ENCODE data around the gene PIGM.
A peak's percentile ranks its signal among the peaks of the same experiment; 100 is the strongest.
"Not testable (repeated sequence)": the region's sequence is repeated elsewhere in the genome, so short reads cannot be mapped to it uniquely, and the experiment has no call there.

PIGM gene

DNA sequence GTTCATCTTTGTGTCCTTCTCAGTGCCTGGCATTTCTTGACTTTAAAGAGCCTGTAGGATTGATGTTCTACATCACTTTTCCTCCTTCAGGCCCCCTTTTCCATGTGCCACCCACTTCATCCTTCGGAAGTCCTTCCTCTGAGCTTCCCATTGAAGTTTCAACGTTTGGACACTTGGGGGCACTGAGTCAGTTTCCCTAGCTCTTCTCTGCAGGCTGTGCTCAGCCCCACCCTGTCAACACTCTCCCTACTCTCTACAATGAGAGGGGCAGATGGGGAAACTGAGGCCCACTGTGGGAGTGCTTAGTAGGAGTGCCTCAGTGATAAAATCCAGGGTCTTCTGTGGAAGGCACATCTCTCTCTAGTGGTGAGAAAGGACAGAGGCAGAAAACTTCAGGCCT lies 26.3 kb upstream of the PIGM start:
- no peak for DNase-seq

DNA sequence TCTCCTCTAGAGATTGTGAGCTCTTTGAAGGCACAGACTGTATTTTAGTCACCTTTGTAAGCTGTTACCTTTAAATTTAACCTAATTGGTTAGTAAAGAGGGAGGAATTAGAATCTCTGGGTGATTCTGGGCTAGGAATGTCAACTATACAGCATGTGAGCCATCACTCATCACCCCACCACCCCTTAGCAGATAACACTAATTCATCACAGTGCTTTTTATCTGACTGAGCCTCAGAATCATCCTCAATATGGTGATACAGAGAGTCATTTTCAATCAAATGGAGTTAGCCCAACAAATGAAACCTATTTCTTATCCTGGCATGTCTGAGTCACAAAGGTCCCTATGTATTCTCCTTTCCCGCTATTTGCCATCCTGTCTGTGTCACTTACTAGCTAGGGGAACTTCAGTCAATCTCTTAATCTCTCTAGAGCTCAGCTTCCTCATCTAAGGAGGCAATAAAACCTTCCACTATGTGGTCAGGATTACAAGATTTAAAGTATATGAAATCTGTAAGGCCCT lies 24.9 kb upstream of the PIGM start:
- no peak for DNase-seq

DNA sequence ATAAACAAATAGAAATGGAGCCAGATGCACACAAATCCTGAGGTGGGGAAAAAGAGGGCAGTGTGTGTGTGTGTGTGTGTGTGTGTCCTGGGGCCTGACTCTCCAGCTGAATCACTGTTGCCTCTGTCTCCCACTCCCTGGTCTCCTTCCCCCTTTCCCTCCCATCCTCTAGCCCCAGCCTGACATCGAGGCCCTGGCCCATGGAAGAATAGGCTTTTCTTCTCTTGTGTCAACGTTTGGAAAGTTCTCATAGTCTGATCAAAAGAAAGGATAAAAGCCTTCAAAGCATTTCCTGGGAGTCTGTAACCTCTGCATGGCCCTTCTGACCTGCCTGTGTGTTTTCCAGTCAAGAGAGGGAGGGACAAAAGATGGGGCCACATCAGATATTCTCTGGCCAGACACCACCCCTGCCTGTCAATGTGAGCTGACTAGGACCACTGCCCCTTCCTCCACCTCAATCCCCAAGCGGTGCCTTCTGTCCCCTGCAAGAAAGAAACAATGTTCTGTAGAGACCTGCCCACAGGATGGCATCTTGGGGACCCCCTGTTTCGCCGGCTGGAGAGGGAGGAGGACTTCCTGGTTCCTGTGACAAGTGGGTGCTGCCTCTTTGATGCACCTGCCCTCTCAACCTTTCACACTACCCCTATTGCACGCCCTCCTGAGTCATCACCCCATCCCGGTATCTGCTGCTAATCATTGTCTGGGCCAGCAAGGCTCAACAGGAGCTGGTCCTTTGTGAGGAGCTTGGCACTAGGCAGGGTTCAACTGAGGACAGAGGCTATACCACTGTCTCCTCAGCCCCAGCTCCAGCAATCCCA lies 22.0 kb upstream of the PIGM start:
- no peak for DNase-seq

DNA sequence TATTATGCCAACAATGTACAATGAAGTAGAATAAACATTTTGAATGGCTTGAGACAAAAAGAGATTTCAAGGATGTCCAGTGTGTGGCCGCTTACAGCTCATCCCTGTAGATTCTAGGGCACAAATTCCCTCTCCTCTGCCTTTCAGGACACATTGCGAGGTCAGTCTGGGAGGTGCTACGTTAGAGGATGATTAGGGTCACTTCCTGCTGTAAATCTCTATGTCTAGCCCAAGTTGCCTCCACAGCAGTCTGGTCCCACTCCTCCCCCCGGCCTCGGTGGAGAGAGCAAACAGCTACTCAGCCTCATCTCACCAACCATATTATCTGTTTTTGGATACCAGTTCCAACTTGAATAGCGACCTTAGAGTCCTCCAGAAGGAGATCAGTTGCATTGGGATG lies 21.1 kb upstream of the PIGM start:
- DNase-seq, result no peak

DNA sequence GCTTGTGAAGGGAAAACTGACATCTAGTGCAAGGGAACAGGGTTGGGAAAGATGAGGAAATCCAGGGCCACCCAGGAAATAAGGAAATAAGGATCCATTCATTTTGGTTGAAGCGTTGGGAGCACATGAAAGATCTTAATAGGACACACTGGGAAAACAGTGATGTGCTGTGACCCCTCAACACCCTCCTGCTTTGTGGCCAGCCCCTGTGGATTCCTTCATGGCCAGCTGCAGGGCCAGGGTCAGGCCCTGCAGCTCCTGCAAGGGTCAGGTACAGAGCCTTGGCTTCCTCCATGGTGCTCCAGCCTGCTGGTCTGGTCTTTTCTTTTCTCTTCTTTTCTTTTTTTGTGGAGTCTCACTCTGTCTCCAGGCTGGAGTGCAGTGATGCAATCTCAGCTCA lies 18.8 kb upstream of the PIGM start:
- no peak for DNase-seq

DNA sequence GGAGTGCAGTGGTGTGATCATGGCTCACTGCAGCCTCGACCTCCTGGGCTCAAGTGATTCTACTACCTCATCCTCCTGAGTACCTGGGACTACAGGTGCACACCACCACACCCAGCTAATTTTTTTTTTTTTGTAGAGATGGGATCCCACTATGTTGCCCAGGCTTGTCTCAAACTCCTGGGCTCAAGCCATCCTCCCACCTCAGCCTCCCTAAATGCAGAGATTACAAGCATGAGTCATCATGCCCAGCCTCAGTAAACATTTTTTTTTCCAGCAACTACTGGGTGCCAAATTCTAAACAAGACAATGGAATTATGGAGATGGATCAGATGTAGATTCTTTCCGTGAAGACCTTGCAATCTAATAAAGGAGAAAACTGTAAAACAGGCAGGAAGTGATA lies 18.4 kb upstream of the PIGM start:
- DNase-seq, result not testable (repeated sequence)

DNA sequence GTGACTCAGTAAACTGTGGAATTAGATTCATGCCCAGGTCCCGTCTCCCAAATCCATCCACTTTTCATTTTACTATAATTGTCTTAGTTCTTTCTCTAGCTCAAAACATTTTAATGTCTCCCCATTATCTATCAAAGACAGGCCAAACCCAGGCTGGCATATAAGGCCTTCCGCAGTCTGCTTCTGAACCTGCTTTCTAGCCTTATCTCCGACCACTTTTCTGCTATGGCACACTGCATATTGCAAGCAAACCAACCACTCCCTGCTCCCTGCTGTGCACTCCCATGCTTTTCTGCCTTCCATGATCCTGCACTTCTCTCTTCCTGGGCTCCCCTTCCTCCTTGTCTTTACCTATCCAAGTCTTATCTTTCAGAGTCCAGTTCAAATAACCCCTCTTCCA lies 17.3 kb upstream of the PIGM start:
- DNase-seq, result no peak

DNA sequence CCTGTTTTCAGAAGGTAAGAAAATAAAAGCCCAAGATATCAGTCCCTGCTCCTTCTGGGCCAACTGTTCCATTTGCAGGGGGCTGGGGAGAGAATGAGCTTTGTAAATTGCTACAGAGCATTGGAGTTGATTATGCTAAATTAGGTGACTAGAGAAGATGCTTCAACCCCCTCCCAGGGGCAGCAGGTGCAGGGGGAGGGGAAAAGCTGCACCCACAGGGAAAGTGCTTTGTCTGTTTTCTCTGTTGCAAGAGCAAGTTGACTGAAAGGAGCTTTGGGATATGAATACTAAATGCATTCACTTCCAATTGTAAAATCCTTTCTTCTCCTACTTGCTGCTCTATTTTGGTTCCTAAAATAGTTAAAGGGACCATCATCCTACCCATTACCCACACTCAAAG lies 16.5 kb upstream of the PIGM start:
- no peak for DNase-seq

DNA sequence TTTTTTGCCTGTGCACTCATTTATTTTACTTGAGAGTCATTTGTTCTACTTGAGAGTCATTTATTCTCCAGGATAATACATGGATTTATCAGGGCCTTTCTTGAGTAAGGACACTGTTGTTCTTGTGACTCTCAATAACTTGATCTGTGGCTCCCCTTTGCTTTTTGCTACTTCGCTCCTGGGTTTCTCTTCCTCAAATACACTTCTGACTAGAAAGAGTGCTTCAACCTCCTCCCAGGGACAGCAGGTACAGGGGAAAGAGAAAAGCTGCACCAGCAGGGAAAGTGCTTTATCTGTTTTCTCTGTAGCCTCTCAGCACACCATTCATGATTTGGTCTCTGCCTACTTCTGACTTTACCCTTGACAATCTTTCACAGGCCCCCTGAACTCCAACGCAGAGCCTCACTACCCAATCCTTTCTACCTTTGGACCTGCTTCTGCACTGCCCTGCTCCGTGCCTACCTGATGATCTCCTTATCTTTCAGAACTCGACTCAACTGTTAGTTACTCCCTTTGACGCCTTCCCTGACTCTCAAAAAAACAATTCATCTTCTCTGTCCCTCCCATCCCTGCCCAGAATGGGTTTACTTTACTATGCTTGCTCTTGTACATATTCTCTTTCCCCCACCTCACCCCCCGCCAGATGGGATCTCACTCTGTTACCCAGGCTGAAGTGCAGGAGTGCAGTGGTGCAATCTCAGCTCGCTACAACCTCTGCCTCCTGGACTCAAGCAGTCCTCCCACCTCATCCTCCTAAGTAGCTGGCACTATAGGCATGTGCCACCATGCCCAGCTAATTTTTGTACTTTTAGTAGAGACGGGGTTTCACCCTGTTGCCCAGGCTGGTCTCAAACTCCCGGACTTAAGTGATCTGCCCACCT lies 15.6 kb upstream of the PIGM start:
- no peak for DNase-seq

DNA sequence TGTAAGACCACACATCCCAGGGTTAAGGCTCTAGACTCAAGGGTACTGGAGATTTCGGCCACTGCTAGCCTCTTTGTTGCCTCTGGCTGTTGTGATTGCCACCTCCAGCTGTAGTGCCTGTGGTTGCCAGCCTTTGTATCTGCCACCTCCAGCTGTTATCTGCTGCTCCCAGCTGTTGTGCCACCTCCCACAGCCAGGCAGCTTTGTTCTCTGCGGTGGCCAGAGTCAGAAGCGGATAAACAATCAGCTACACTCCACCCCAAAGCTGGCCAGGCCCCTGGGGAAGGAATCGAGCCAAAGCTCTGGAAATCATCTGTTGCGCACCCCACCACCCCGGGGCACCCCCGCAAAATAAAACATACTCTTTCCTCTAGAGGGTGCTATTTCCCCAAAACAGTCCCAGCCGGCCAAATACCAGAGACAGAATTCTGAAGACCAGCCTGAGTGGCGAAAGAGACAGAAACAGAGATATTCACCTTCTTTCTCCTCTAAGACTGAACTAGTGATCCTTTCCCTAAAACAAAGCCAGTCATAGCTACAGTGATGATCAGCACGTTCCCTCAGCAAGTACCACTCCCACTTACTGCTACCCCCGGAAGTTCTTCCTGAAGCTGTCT lies 14.8 kb upstream of the PIGM start:
- DNase-seq, result peak; percentile 42

DNA sequence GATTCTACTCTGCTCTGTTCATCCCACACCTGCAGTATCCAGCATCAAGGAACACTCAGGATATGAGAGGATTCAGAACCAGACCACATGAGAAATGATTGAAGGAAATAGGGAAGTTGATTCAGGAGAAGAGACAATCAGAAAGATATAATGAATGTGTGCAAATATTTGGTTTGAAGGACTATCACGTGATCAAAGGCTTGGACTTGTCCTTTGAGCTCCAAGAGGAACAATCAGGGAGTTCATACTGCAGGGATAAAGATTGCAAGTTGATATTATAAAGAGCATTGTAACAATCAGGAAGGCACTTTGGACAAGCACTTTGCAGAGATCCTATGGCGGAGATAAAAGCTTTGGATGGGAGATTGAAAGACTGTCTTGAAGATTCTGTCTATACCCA lies 13.9 kb upstream of the PIGM start:
- DNase-seq, result no peak

DNA sequence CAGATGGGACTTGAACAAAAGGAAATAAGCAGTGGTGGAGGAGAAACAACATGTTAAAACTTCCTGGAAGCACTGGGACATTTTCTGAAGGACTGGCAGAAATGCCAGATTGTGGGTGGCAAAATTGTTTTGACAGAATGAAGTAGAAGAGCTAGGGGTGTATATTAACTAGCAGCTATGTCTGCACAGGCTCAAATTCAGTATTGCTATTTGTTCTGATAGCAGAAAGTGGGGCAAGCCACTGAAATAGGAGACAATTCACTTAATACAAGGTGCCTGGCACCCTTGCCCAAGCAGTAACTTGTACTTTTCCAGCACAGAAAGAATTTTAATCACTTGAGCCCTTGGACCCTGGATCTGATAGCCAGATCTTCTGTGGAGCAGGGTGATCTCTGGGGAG lies 11.8 kb upstream of the PIGM start:
- no peak for DNase-seq

DNA sequence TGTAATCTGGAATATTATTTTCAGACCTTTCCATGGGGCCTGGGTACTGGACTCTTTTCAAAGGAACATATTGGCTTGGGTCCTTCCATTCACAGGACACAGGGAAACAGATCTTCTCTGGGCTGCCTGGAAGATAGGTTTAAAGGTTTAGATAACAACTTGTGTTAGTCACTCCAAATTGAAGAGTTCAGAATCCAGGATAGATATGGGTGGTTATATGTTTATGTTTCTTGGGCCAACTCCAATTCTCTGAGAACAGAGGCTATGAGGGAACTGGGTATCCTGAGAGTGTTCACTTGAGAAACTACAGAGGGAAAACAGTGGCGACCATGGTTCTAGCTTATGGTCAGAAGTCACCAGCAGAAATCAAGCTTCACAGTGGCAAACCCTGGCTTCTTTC lies 8.7 kb upstream of the PIGM start:
- no peak for DNase-seq

DNA sequence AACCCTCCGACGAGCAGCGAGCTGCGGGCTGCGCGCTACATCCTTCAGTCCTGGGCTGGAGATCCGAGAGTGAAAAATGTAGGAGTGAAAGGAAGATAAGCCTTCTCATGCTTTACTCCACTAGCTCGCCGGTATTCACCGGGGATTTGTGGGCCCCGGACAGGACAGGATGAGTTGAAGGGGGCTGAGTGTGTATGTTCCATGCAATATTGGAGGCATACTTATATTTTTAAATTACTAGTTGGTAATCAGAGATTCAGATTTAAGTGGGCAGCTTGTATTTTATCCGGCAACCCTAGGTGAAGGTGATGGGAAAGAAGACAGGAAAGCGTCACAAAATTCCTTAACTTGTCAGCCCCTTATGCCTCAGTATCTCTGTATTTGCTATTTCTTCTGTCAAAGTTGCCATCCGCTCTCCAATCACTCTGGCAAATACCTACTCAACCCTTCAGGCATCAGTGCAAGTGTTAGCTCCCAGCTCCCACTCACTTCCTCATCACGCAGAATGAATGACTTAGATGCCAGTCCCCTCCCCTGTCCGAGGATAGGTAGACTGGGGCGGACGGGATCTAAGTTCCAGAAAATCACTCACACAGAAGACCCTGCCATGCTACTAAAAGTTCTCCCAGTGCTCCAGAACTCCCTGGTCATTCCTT lies 503 bp upstream of the PIGM start:
- DNase-seq, result peak; percentile 24

DNA sequence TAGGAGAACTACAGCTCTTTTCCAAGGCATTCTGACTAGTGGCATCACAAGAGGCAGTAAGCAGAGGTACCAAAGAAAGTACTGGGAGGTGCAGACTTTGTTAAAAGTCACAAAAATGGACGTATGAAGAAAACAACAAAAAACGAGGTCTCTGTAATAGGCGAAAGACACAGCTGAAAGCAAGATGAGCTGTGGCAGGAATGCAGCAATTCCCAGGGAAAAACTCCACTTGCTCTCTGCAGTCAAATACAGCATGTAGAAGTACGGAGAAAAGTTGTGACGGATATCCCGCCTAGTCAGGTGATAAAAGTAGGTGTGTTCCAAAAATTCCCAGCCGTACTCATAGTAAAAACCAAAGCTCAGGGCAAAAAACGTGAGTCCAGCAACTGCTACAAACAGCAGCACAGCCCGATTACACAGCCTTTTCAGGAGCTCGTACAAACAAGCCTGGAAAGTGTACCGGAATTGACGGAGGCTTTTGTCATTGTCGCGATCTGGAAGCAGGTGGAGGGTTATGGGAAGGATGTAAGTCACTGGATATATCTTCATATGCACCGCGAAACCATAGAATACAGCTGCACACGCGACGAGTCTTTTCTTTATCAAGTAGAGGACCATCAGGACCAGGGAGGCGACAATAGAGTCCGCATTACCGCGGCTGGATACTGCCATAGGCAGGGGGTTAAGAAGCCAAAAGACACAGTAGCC lies 979 bp downstream of the PIGM start:
- DNase-seq, result peak; percentile 30

DNA sequence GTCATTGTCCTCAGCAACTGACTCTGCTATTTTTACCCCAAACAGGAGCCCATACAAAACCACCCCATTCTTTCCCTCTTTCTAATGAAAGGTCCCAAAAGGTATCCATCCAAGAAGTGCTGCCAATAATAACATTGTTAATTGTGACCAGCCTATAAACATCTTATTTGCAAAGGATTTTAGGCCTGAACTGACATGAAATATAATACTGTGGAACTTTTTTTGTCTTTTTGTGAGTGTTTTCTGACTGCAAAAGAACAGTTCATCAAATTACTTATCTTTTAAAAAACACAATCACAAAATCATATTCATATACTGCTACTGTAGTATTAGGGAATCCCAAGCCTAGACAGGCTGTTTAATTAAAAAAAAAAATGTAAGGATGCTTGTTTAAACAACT lies 3.4 kb downstream of the PIGM start:
- DNase-seq, result no peak

DNA sequence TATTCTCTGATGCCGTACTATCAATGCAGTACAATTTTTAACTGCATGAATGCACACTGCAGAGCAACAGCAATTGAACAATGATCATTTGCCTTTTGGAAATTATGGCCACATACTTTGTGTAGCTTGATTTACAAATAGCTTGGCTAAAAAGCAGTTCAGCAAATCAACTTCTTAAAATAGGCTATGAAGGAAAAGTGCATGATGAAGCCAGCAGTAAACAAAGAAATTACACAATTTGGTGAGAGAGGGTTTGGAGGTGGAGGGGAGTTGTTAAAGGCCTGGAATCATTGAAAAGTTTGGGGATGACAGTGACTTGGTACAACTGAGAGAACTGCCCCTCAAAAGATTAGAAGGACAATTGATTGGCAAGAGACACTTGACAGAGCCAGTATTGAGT lies 6.5 kb downstream of the PIGM start:
- DNase-seq, result no peak

DNA sequence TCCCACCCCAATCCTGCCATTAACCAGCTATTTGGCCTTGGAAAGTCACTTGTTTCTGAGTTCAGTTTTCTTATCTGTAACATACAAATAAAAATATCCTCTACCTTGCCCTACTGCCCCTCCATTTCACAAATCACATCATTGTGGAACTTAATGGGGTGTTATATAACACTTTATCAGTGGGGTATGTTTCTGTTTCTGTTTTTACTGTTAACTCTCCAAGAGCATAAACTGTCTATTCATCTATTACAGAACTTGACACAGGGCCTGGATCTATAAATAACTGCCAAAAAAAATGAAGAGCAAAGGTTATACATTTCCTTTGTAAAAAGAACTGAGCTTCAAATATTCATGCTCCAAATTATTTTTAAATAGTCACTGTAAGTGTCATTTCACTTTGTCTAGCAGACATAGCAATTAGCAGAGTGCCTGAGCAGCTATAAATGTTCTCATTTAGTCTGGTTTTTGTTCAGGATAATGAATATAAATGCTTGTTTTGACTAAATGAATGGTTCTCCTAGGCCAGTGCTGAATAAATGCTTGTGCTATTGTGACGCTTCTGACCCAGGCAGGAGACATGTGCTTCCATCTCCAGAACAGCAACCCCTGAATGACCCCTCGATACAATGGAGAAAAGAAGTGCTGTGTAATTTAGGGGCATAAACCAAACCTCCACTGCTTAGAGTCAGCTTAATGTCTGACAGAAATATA lies 7.4 kb downstream of the PIGM start:
- DNase-seq, result no peak

DNA sequence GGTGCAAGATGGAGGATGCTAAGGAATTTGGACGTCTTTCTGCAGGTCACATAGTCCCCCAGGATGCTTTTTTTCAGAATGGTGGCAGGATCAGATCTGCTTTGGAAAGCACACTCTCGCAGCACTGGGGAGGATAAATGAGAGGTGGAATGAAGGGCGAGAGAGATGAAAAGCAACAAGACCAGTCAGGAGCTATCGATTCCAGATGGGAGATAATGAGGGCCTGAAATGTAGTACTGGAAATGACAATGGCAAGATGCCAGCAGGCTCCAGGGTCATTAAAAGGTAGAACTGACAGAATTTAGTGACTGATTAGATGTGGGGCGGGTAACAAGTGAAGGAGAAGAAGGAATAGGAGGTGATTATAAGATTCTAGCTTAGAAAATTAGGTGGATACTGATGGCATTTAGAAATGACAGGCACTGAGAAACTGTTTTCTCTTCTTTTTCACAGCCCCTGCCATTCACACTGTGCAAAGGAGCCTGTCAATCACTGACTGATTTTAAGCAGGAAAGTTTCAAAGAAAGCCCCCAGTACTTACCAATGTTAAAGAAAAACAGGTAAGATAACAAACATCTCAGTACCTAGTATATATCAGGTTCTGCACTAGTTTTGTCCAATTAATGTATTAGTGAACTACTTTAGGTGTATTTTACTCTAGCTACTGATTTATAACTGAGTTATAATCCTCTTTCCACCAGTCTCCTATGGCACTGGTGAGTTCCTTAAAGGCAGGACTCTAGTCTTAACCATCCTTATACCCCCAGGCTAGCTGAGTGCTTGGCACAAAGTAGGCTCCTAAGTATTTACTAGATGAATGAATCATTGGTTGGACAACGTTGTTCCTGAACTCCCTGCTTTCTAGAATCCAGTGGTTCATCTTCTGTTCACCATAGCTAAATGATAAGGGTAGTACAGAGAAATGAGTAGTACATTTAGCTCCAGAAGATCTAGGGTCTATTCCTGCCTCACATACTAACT lies 9.2 kb downstream of the PIGM start:
- peak; percentile 35 for DNase-seq

DNA sequence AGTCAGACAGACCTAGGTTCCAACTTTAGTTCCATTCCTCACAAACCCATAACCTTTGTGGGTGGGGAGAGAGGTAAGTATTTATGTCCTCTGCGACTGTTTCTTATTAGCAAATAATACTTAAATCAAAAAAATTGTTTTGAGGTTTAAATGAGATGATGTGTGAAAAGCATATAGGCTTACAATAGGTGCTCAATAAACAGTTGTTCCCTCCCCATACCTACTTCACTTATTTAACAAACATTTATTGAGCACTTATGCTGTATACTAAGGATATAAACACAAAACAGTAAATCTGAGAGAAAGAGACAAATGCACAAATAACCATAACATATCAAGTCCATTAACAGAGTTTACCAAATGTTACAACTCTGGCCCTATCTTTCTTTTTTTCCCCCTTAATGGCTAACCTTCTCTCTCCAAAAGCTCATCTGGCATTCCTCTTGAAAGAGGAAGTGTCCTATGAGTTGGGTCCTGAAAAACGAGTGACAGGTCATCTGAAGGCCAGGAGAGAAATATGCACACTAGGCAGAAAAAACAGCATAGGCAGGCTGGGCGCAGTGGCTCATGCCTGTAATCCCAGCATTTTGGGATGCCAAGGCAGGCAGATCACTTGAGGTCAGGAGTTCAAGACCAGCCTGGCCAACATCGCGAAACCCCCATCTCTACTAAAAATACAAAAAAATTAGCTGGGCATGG lies 10.3 kb downstream of the PIGM start:
- DNase-seq, result no peak
